A549 (cell line): Measurements from ENCODE around the gene TFB2M.

Experiments used
- CHD4 ChIP-seq: fragments of 200-600 bp; sonication (generic); IDR thresholded peaks from 2 replicates; pipeline ENCODE4 v1.6.1; 2016; ENCODE audit warnings: antibody characterized with exemption, mild to moderate bottlenecking, borderline replicate concordance
- EP300 ChIP-seq, 2 experiments: fragments of >200 bp; sonication (Bioruptor Twin); formaldehyde crosslinking; IDR thresholded peaks; 2 replicates in 1 of 2; 3 replicates in 1 of 2; pipeline ENCODE4 v1.6.1; 2016 to 2017
- HDAC2 ChIP-seq: fragments of 200-600 bp; sonication (generic); IDR thresholded peaks from 2 replicates; pipeline ENCODE4 v1.6.1; 2016
- ZFP36 ChIP-seq: fragments of 450-650 bp; IDR thresholded peaks from 2 replicates; pipeline ENCODE4 v1.6.1; 2014; ENCODE audit warnings: borderline replicate concordance; ENCODE audit not compliant: partially characterized antibody
- TF ChIP-seq, protein P1 (sequence below): IDR thresholded peaks from 2 replicates; pipeline ENCODE4 v1.6.1; 2012

DNA sequence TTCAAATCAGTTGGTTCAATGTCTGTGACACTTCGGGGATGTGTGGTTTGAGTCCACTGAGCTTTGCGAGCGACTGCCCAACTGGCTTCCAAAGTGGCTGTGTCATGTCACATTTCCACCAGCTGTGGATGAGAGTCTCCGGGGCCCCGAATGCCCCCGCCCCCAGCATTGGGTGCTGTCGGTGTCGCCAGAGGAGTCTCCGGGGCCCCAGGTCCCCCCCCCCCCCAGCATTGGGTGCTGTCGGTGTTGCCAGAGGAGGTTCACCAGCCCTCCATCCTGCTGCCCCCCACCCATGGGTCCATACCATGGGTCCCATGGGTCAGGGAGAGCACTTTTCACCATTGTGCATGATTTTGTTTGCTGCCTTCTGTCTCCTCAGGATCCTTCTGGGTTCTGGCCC is 49.9 kb downstream of the TFB2M start:
- no peak for TF ChIP-seq CHD4
- no peak for TF ChIP-seq HDAC2
- no peak for TF ChIP-seq ZFP36
- TF ChIP-seq, protein P1, sequence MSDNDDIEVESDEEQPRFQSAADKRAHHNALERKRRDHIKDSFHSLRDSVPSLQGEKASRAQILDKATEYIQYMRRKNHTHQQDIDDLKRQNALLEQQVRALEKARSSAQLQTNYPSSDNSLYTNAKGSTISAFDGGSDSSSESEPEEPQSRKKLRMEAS, result no peak
- no peak for TF ChIP-seq EP300 (IDR thresholded peaks at IDR 0.05)
